Colon (tissue), 2 donors: Measurements from ENCODE around the gene CLEC16A.
"Not testable (repeated sequence)": the region's sequence is repeated elsewhere in the genome, so short reads cannot be mapped to it uniquely, and the experiment has no call there.

Experiments
- FAIRE-seq: peaks from 2 replicates; lab custom pipeline; 2012; peaks lifted over from hg19 to GRCh38; lab: Jason Lieb, UNC
- donor health status: control.
- donor health status: control.

Gene CLEC16A

GRCh38 chr16:10926094-10926493 is 18.3 kb upstream of the CLEC16A start:
- no peak for FAIRE-seq

DNA sequence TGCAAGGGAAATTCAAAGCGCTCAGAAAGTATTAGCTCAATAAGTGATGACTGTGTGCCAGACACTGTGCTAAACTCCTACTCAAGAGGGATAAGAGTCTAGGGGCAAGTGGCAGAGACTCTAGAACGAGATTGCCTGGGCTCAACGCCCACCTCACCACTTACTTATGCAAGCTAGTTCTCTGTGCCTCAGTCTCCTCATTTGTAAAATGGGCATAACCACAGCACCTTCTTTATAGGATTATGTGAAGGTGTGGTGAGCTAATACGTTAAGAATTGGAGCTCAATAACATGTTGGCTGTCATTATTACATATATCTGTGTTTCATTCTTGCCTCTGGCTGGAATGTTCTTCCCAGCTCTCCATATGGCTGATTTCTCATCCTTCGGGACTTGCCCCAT is 17.5 kb upstream of the CLEC16A start:
- FAIRE-seq = no peak

- FAIRE-seq = no peak
Observed at GRCh38 chr16:10927497-10928112, 16.8 kb upstream of the CLEC16A start.

DNA sequence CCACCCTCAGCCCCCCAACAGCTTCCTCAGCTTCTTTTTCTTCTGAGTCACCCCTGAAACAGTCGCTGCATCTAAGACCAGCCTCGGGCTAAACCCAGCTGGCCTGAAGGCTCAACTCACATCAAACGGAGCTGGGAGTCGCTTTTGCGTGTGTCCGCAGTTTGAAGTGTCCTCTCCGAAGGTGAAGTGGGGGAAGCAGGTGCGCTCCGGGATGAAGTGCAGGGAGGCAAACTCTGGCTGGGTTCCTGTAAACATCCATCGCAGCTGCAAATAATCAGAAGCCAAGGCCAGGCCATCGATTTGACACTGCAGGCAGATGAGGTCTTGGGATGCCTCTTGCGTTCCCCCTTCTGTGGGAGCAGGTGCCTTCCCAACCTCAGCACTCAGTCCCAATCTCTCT is 15.3 kb upstream of the CLEC16A start:
- not testable (repeated sequence) for FAIRE-seq

GRCh38 chr16:10929853-10930754 is 14.3 kb upstream of the CLEC16A start:
- FAIRE-seq = no peak

- FAIRE-seq = no peak
Observed at GRCh38 chr16:10930755-10931093, 13.6 kb upstream of the CLEC16A start.

- FAIRE-seq = no peak
Observed at GRCh38 chr16:10931134-10931533, 13.2 kb upstream of the CLEC16A start.

DNA sequence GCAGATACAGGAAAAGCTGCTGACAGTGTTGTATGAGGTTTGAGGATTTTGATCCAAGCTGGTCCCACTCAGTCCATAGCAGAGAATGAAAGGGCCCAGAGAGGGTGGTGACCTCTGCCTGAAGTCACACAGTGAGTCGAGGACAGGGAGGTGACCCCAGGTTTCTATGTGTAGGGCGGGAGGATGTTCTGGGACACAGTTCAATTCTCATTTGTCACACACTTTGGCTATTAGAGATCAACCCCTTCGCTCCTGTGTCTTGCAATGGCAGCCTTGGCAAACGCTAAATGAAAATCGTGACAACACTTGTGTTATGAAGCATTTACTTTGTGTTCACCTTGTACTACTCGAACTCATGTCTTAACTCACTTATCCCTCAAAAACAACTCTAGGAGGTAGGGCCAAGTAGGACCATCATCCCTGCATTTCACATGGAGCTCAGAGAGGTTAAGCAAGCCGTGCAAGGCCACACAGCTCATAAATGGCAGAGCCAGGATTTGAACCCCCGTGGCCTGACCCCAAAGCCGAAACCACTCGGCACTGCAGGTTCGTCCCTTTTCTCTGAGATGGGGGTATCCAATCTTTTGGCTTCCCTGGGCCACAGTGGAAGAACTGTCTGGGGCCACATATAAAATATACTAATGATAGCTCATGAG is 12.3 kb upstream of the CLEC16A start:
- FAIRE-seq = no peak

DNA sequence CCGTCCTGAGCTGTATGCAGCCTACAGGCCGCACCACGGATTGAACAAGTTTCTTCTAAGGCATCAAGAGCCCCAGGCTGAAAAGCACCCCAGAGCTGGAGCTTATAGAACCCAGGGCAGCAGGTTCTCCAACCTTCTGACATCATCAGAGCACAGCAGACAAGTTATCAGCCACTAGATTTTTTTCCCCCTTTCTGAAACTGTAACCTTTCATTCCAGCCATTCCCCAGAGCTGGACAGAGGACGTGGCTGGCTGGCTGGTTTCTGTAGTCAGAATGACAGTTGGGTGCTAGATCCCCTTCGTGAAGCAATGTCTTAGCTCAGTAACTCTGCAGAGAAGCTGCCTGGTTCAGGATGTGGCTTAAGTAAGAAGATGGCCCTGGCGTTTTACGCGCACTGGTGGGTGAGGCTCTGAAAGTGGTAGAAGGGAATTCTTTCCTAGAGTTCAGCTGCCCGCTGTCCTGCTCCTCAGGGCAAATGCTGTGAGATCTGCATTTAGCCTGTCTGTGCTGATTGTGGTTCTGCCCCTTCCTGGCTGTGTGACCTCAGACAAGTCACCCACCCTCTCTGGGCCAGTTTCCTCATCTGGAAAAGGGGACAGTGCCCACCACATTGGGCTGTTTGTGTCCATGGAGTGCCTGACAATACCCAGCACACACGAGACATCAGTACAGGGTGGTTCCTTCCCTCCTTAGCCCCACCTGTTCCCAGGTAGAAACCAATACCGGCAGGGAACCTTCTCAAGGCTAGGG is 11.2 kb upstream of the CLEC16A start:
- no peak for FAIRE-seq

DNA sequence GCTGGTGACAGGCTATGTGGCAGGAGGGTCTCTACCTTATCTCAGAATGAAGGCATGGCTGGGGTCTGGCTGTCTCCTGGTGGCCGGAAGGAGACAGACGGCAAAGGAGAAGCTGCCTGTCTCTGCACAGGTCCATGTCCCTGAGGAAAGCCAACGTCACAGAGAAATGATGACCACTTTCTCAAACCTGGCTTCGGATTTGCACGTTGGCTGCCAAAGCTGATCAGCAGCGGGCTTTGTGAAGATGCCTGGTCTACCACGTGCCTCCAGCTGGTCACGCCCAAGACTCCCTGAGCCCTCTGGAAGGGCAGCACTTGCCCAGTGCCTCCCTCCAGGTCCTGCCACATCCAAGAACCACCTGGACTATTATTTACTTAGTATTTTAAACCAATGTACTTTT is 10.5 kb upstream of the CLEC16A start:
- no peak for FAIRE-seq

DNA sequence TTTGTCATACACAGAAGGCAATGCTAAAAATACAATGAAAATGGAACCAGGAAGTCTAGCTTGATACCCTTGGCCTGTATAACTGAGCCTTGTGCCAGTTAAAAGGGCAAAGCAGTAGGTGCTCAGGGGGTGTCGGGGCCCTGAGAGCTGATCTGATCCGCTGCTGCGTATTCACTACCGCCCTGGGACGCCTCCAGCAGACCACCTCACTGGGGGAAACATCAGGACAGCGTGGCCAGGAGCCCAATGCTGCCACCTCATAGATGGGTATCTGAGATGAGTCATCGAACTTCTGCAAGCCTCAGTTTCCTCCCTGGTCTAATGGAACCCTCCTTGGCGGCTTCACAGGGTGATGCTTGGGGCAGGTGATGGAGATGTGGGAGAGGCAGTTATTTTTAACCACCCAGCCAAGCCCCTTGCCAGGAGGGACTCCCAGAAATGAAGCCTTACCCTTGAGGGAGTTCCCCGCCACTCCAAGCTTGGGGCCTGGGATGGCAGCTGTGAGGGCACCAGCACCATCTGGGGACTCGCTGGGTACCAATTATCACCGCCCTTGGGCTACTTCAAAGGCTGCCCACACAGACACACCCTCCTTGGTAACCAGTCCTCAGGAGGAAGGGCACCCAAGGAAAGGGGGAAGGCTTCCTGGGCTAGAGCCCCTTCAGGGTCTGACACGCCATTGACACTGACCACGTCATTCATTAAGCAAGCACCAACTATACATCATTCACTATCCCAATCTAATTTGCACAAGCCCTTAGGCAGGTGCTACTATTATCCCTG is 9.8 kb upstream of the CLEC16A start:
- no peak for FAIRE-seq

DNA sequence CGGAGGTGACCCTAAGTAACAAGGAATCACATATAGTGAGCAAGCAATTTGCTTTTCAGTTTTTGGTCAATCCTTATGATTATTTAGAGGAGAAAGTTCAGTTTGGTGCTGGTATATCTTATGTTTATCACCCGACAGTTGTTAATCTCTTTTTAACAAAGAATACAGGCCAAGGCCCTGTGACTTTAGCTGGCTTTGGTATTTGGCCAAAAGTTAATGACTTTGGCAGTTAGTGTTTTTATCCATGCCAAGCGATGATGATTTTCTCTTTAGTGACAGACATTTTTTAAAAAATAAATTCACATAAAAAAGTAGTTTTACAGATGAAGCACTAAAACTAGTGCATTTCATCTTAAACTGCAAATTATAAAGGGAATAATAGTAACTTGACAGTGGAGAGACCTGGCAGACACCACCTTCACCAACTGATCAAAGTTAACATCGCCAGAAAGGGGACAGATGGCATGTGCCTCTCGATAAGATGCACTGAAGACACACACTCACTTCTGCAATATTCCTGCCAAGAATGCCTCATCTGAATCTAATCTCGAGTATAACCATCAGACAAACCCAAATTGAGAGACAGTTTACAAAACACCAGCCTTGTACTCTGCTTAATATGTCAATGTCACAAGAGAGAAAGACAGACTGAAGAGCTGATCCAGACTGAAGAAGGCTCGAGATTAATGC is 9.0 kb upstream of the CLEC16A start:
- no peak for FAIRE-seq

GRCh38 chr16:10936272-10936984 is 7.9 kb upstream of the CLEC16A start:
- FAIRE-seq = no peak

GRCh38 chr16:10937068-10937859 is 7.1 kb upstream of the CLEC16A start:
- no peak for FAIRE-seq

GRCh38 chr16:10938321-10938720 is 6.0 kb upstream of the CLEC16A start:
- FAIRE-seq = no peak

DNA sequence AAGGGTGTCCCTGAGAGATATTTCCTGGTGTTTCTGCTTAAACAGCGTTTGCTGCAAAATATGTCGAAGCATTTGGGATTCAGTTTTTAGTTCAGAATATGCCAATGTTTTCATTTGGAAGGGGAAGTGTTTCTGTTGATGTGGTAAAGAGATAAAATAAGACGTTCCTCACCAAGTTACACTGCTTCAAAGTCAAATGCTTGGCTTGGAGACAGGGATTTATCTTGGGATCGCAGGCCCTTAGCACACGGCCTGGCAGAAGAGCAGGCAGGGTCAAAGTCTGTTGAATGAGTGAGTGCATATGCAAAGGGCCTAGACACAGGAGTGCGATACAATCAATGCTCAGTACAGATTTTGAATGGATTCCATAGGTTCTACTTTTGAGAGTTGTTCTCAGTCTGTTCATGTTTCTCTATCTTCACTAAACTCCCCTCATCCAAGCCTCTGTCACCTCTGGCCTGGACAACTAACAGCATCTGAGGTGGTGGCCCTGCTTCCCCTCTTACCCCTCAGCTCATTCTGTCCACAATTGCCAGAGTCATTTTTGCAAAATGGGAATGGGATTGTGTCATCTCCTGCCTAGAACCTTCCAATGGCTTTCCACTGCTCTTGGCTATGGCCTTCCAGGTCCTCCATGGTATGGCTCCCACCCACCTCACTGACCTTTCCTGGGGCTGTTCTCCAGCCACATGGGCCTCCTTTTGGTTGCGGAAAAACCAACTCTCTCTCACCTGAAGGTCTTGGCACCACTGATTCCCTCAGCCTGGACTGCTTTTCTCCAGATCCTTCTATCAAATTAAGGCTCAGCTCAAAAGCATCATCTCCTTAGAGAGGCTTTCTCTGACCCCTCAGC is 5.3 kb upstream of the CLEC16A start:
- FAIRE-seq = no peak

DNA sequence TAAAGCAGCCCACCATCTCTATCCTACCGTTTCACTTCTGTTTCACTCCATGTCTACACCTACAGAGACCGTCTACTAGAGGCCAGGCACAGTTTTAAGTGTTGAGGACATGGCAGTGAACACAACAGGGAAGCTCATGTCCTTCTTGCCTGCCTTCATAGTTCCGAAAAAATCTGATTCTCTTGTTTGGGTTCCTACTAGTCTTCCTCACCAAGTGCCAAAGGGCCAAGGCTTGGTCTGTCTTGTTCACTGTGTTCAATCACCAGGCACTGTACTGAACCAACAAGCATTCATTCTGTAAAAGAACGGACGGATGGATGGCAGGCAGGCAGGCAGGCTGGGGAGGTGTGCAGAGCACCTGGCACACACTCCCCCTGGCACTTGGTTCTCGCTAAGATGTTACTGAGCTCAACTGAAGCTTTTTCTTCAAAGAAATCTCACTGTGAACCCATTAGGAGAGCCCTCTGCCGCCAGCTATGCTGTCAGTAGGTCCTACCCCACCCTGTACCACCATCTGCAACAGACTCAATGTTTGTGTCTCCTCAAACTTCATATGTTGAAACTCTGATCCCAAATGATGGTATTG is 4.6 kb upstream of the CLEC16A start:
- no peak for FAIRE-seq

GRCh38 chr16:10940501-10941079 is 3.8 kb upstream of the CLEC16A start:
- no peak for FAIRE-seq
